GM10847 (cell line): Measurements from ENCODE around the gene ZDHHC14.

Experiments used
- POLR2A ChIP-seq: IDR thresholded peaks from 2 replicates; pipeline ENCODE4 v1.6.1; 2011; ENCODE audit not compliant: insufficient read length; ENCODE audit errors: extremely low read depth

ZDHHC14 gene

GRCh38 chr6:157635388-157636244, 254.6 kb downstream of the ZDHHC14 start:
- no peak for TF ChIP-seq POLR2A

GRCh38 chr6:157637516-157637915, 256.5 kb downstream of the ZDHHC14 start:
- no peak for TF ChIP-seq POLR2A

GRCh38 chr6:157637941-157638662, 257.1 kb downstream of the ZDHHC14 start:
- no peak for TF ChIP-seq POLR2A

- no peak for TF ChIP-seq POLR2A
Measured at GRCh38 chr6:157638779-157639178, 257.8 kb downstream of the ZDHHC14 start.

GRCh38 chr6:157640746-157641451, 259.9 kb downstream of the ZDHHC14 start:
- no peak for TF ChIP-seq POLR2A

- no peak for TF ChIP-seq POLR2A
Measured at GRCh38 chr6:157641837-157642236, 260.8 kb downstream of the ZDHHC14 start.

- TF ChIP-seq POLR2A: no peak
Measured at GRCh38 chr6:157642736-157643135, 261.7 kb downstream of the ZDHHC14 start.

- TF ChIP-seq POLR2A: no peak
Measured at GRCh38 chr6:157644043-157644810, 263.2 kb downstream of the ZDHHC14 start.

GRCh38 chr6:157645201-157645795, 264.3 kb downstream of the ZDHHC14 start:
- TF ChIP-seq POLR2A: no peak

GRCh38 chr6:157646012-157646411, 265.0 kb downstream of the ZDHHC14 start:
- no peak for TF ChIP-seq POLR2A

GRCh38 chr6:157647261-157647915, 266.4 kb downstream of the ZDHHC14 start:
- no peak for TF ChIP-seq POLR2A

- TF ChIP-seq POLR2A: no peak
Measured at GRCh38 chr6:157648561-157648960, 267.6 kb downstream of the ZDHHC14 start.

GRCh38 chr6:157649311-157650260, 268.6 kb downstream of the ZDHHC14 start:
- TF ChIP-seq POLR2A: no peak

- TF ChIP-seq POLR2A: no peak
Measured at GRCh38 chr6:157650261-157650640, 269.3 kb downstream of the ZDHHC14 start.
